IMR-90 (cell line): ENCODE results near the gene CAPS. TPM values are rescaled to one million over a fixed set of nuclear protein-coding genes. Genes with fewer than 3 reads are reported as not detected.

Source experiments
- ATAC-seq: fragments of 200-7000 bp; cut with Tn5 transposase; 2 replicates; pipeline ENCODE4 v1.9.1; 2020; ENCODE audit warnings: low read depth, mild to moderate bottlenecking, moderate library complexity
- BruUV-seq: library from RNA; stranded (reverse); fragments of 400-500 nt; replicated peaks from 2 replicates; lab custom pipeline; 2021; lab: Mats Ljungman, UMichigan
- CTCF ChIA-PET: fragments of 300-600 bp; formaldehyde crosslinking; extraction: SDS; loops from one replicate; lab custom pipeline; 2021; ENCODE audit warnings: antibody characterized with exemption; lab: Yijun Ruan, JAX
- POLR2A ChIA-PET: fragments of 300-600 bp; sonication (Branson Sonifier 250); formaldehyde crosslinking; loops from one replicate; lab custom pipeline; 2022; ENCODE audit warnings: antibody characterized with exemption; ENCODE audit not compliant: unreplicated experiment; lab: Charles Lee
- DNase-seq: peaks from one replicate; pipeline ENCODE4 v3.0.0; 2013
- H2AFZ ChIP-seq: replicated peaks from 2 replicates; pipeline ENCODE3; 2013; ENCODE audit warnings: low read length, mild to moderate bottlenecking; ENCODE audit not compliant: poor library complexity
- H2AK5ac ChIP-seq: 2 replicates; pipeline ENCODE4 v1.6.1; 2013; ENCODE audit warnings: low read depth, low read length, inconsistent platforms
- H2AK9ac ChIP-seq: replicated peaks from 2 replicates; pipeline ENCODE3; 2013; ENCODE audit warnings: mild to moderate bottlenecking, low read depth, low read length, moderate library complexity; ENCODE audit not compliant: poor library complexity
- H2BK120ac ChIP-seq: 2 replicates; pipeline ENCODE4 v1.6.1; 2013; ENCODE audit warnings: low read depth, low read length, inconsistent platforms
- H2BK15ac ChIP-seq: 3 replicates; pipeline ENCODE4 v1.6.1; 2013; ENCODE audit warnings: low read depth, low read length, inconsistent platforms
- H2BK20ac ChIP-seq: 2 replicates; pipeline ENCODE4 v1.6.1; 2013; ENCODE audit warnings: low read depth, mild to moderate bottlenecking, inconsistent platforms, low read length, moderate library complexity
- H2BK5ac ChIP-seq: 2 replicates; pipeline ENCODE4 v1.6.1; 2013; ENCODE audit warnings: mild to moderate bottlenecking, low read depth, low read length, inconsistent platforms; ENCODE audit not compliant: poor library complexity, severe bottlenecking
- H3K14ac ChIP-seq: replicated peaks from 2 replicates; pipeline ENCODE4 v1.6.1; 2013; ENCODE audit warnings: low read depth, low read length, inconsistent platforms
- H3K18ac ChIP-seq: 2 replicates; pipeline ENCODE4 v1.6.1; 2013; ENCODE audit warnings: low read depth, low read length, control low read depth
- H3K23ac ChIP-seq: 2 replicates; pipeline ENCODE4 v1.6.1; 2013; ENCODE audit warnings: low read depth, low read length, inconsistent platforms
- H3K27ac ChIP-seq: 2 replicates; pipeline ENCODE4 v1.5.1; 2013; ENCODE audit warnings: mild to moderate bottlenecking, control low read depth, low read length; ENCODE audit not compliant: insufficient read depth
- H3K27me3 ChIP-seq: 2 replicates; pipeline ENCODE4 v1.6.1; 2013; ENCODE audit warnings: low read length; ENCODE audit not compliant: control insufficient read depth, insufficient read depth
- H3K36me3 ChIP-seq: 2 replicates; pipeline ENCODE4 v1.6.1; 2013; ENCODE audit warnings: low read length, mixed read lengths; ENCODE audit not compliant: control insufficient read depth, insufficient read depth
- H3K4ac ChIP-seq: 2 replicates; pipeline ENCODE4 v1.6.1; 2013; ENCODE audit warnings: low read depth, low read length, inconsistent platforms
- H3K4me1 ChIP-seq: 2 replicates; pipeline ENCODE4 v1.6.1; 2013; ENCODE audit warnings: low read length, mixed read lengths; ENCODE audit not compliant: control insufficient read depth, insufficient read depth
- H3K4me2 ChIP-seq: 2 replicates; pipeline ENCODE4 v1.6.1; 2013; ENCODE audit warnings: low read depth, mild to moderate bottlenecking, control low read depth, low read length, moderate library complexity
- H3K4me3 ChIP-seq: 2 replicates; pipeline ENCODE4 v1.5.1; 2013; ENCODE audit warnings: low read depth, mild to moderate bottlenecking, control low read depth, low read length, moderate library complexity; ENCODE audit not compliant: insufficient read depth
- H3K56ac ChIP-seq: 2 replicates; pipeline ENCODE4 v1.6.1; 2013; ENCODE audit warnings: low read length, inconsistent platforms; ENCODE audit not compliant: insufficient read depth; ENCODE audit errors: extremely low read depth
- H3K79me1 ChIP-seq, 2 experiments: 2 replicates each; pipeline ENCODE4 v1.6.1; 2013; ENCODE audit warnings: low read length in 2 of 2, inconsistent platforms in 1 of 2, low read depth in 1 of 2
- H3K9ac ChIP-seq: 2 replicates; pipeline ENCODE4 v1.6.1; 2013; ENCODE audit warnings: low read depth, low read length, control low read depth
- H3K9me1 ChIP-seq: 2 replicates; pipeline ENCODE4 v1.6.1; 2013; ENCODE audit warnings: low read length, inconsistent platforms; ENCODE audit not compliant: insufficient read depth
- H3K9me3 ChIP-seq: 2 replicates; pipeline ENCODE4 v1.6.1; 2013; ENCODE audit warnings: low read length; ENCODE audit not compliant: control insufficient read depth, insufficient read depth
- H4K20me1 ChIP-seq: 2 replicates; pipeline ENCODE4 v1.6.1; 2013; ENCODE audit warnings: low read length, inconsistent platforms; ENCODE audit not compliant: insufficient read depth
- H4K5ac ChIP-seq: 2 replicates; pipeline ENCODE4 v1.6.1; 2013; ENCODE audit warnings: mild to moderate bottlenecking, low read depth, low read length, control low read depth
- H4K8ac ChIP-seq, 2 experiments: 2 replicates each; pipeline ENCODE4 v1.6.1; 2013; ENCODE audit warnings: low read depth in 2 of 2, low read length in 2 of 2, control low read depth in 1 of 2, inconsistent platforms in 1 of 2
- H4K91ac ChIP-seq: 2 replicates; pipeline ENCODE4 v1.6.1; 2013; ENCODE audit warnings: low read depth, low read length, inconsistent platforms; ENCODE audit not compliant: insufficient read depth
- RCOR1 ChIP-seq: IDR thresholded peaks from 2 replicates; pipeline ENCODE4 v1.6.1; 2012; ENCODE audit warnings: mild to moderate bottlenecking, low read length, improper control_type of control experiment; ENCODE audit not compliant: insufficient replicate concordance
- WGBS, 2 experiments: methylation state at CpG; one replicate each; pipeline versions ENCODE4 v1.1.5 to v1.1.7; 2013; ENCODE audit warnings: missing lambda C conversion rate in 2 of 2; ENCODE audit not compliant: insufficient read length in 1 of 2; ENCODE audit errors: extremely low coverage in 2 of 2; 5-methylcytosine and 5-hydroxymethylcytosine counted together
- dilution Hi-C: fragments of 300-500 bp; cut with HindIII; formaldehyde crosslinking; loops from one replicate; pipeline ENCODE4 v1.14.3; 2018; ENCODE audit warnings: low sequenced_read_pairs; ENCODE audit not compliant: unreplicated experiment
- in situ Hi-C: fragments of 300-500 bp; cut with MboI; formaldehyde crosslinking; loops from 3 replicates; pipeline ENCODE4 v1.14.3; 2019; ENCODE audit warnings: low sequenced_read_pairs, inconsistent platforms, mixed read lengths
- intact Hi-C: fragments of 100-400 bp; cut with micrococcal nuclease; formaldehyde crosslinking; loops from 2 replicates; pipeline ENCODE4 v1.10.0; 2022
- polyA plus RNA-seq, 3 experiments: library from polyadenylated mRNA; depleted of rRNA; stranded (reverse); fragments of >200 nt; gene quantifications; 2 replicates each; pipeline ENCODE4 v1.2.3, GENCODE V29; 2012; ENCODE audit warnings: low replicate concordance in 1 of 3
- total RNA-seq: library from RNA; depleted of rRNA; stranded (reverse); fragments of >200 nt; gene quantifications from 2 replicates; pipeline ENCODE4 v1.2.3, GENCODE V29; 2012

CAPS gene
- total and polyA plus RNA-seq, 2 of the 4 experiments (the other 2 are of a cell fraction): 0.54 to 4.9 TPM

DNA sequence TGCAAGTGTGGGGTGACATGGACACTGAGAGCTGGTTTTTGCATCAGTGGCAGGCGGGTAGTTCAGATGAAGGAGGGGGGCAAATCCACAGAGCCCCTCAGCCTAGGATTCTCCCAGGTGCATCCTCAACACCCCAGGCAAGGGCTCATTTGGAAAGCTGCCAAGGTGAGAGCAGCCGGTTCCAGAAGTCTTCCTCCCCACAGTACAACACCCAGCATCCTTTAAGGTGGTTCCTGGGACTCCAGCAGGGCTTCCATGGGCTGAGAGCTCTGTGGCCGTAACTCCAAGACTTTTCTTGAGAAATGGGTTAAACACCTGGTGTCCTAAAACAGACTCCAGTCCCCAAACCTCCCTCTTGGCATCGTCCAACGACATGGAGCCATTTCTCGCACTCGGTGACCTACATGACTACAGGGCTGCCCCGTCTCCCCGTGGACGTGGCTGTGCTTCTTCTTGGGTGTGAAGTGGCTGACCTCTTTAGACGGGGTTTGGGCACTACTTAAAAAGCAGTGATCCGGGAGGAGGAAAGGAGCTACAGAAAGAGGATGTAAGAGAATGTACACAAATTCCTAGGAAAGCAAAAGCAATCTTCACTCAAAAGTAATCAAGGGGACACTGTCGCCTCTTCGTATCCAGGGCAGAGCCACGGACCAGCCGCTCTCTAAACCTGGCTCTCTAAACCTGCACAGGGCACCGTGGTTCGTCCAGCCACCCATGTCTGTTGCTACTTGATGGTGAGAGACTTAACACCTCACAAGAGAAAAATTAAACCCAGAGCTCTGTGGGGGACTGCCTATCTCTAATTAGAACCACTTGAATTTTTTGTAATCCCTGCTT, 38.4 kb downstream of the CAPS start:
- Histone ChIP-seq H3K27me3 (no peaks in the 10 kb centered on the region), H2AFZ (no peak overlapping the region), H2BK20ac (peak overlapping the region; percentile 88), H4K20me1 (peaks cover 75% of the 10 kb centered on the region), H3K9me3 (no peaks in the 10 kb centered on the region), H3K23ac (peak overlapping the region; percentile 66), H2BK15ac (peak overlapping the region; percentile 89; the same call in 2 of the 3 replicates), H4K8ac (peak overlapping the region; percentile 35 to 46; a peak in 2 of 4 replicates), H2BK5ac (peak overlapping the region; percentile 22), H3K9me1 (peaks cover 45% of the 10 kb centered on the region), H3K79me1 (peaks cover 41 to 99% of the 10 kb centered on the region in 2 experiments), H3K56ac (peak overlapping the region; percentile 46; the same call in 1 of the 2 replicates), H3K4ac (peak overlapping the region; percentile 91), H3K14ac (peak overlapping the region; percentile 72), H4K5ac (peak overlapping the region; percentile 37; the same call in 1 of the 2 replicates), H3K4me3 (no peak overlapping the region), H3K27ac (peak overlapping the region; percentile 67), H4K91ac (peak overlapping the region; percentile 64), H3K9ac (no peak overlapping the region), H3K18ac (peak overlapping the region; percentile 25; the same call in 1 of the 2 replicates), H3K36me3 (peaks cover 15% of the 10 kb centered on the region), H3K4me1 (peaks cover 58% of the 10 kb centered on the region), H3K4me2 (peak overlapping the region; percentile 41; the same call in 1 of the 2 replicates), H2AK5ac (peak overlapping the region; percentile 96), H2AK9ac (peak overlapping the region; percentile 22), H2BK120ac (peak overlapping the region; percentile 87)
- ATAC-seq (no peak), DNase-seq (no peak)
- 60% methylated on average over 3 of the region's 18 CpGs; no CpG with 5 or more reads in 1 of the 2 experiments for WGBS, 2 experiments
- dilution Hi-C loops: no loop called here
- TF ChIP-seq RCOR1: no peak
- POLR2A ChIA-PET: no interaction called here
- in situ Hi-C loops: no loop called here
- intact Hi-C loops: no loop called here
- CTCF ChIA-PET: no interaction called here
- BruUV-seq: no TSS peak
